ENCODE data around the gene MCTP1.

- TF ChIP-seq CTCF (conservative IDR thresholded peaks at IDR 0.05; ENCODE audit: low read depth, low read length) (no peak), EZH2 (IDR thresholded peaks at IDR 0.05; ENCODE audit: borderline replicate concordance, low read depth, low read length, poor library complexity, severe bottlenecking) (no peak)
Observed at GRCh38 chr5:95007921-95008597, 276.8 kb downstream of the MCTP1 start.
